ENCODE results near the gene TOLLIP.

TOLLIP gene

DNA sequence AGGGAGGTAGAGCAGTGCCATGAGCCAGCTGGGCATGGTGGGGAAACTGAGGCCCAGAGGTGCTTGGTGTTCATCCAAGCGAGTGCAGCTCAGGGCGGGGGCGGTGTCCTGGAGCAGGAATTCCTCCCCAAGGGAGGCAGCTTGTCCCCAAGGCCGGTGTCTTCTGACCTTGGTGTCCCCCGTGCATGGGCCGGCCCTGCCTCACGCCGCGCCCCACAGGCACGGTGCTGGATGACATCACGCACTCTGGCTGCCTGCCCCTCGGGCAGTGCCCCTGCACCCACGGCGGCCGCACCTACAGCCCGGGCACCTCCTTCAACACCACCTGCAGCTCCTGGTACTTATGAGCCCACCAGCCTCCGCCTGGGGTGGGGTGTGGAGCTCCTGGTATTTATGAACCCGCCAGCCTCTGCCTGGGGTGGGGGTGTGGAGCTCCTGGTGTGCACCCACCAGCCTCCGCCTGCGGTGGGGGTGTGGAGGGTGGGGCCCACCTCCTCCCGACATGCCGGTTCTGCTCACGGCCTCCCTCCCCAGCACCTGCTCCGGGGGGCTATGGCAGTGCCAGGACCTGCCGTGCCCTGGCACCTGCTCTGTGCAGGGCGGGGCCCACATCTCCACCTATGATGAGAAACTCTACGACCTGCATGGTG, 79.8 kb downstream of the TOLLIP start:
- TF ChIP-seq, protein P1, sequence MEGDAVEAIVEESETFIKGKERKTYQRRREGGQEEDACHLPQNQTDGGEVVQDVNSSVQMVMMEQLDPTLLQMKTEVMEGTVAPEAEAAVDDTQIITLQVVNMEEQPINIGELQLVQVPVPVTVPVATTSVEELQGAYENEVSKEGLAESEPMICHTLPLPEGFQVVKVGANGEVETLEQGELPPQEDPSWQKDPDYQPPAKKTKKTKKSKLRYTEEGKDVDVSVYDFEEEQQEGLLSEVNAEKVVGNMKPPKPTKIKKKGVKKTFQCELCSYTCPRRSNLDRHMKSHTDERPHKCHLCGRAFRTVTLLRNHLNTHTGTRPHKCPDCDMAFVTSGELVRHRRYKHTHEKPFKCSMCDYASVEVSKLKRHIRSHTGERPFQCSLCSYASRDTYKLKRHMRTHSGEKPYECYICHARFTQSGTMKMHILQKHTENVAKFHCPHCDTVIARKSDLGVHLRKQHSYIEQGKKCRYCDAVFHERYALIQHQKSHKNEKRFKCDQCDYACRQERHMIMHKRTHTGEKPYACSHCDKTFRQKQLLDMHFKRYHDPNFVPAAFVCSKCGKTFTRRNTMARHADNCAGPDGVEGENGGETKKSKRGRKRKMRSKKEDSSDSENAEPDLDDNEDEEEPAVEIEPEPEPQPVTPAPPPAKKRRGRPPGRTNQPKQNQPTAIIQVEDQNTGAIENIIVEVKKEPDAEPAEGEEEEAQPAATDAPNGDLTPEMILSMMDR (conservative IDR thresholded peaks at IDR 0.05; ENCODE audit: control insufficient read depth, insufficient read depth, low read depth, low read length): no peak
- H3K4me3 ChIP-seq (ENCODE audit: control insufficient read depth, low read depth, low read length): no peak overlapping the region
- DNase-seq (ENCODE audit: low read depth): no peak

DNA sequence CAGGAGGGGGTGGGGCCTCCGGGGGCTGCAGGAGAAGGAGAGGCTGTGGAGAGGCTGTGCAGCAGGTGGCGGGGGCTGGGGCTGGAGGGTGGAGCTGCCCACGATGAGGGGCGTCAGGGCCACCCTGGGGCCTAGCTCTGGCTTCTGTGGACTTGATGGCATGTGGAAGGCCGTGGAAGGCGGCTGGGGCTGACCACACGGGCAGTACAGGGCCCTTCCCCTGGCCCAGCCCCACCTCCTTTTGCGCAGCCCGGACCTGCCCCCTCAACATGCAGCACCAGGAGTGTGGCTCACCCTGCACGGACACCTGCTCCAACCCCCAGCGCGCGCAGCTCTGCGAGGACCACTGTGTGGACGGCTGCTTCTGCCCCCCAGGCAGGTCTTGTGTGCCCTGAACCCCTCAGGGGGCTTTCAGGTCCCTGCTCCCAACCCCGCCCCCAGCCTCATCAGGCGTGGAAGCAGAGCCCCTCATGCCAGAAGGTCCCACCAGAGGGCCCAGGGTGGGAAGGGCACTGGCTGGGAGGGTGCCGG, 80.4 kb downstream of the TOLLIP start:
- no peak for DNase-seq (ENCODE audit: low read depth)
- TF ChIP-seq, protein P1 (conservative IDR thresholded peaks at IDR 0.05; ENCODE audit: control insufficient read depth, insufficient read depth, low read depth, low read length): no peak

DNA sequence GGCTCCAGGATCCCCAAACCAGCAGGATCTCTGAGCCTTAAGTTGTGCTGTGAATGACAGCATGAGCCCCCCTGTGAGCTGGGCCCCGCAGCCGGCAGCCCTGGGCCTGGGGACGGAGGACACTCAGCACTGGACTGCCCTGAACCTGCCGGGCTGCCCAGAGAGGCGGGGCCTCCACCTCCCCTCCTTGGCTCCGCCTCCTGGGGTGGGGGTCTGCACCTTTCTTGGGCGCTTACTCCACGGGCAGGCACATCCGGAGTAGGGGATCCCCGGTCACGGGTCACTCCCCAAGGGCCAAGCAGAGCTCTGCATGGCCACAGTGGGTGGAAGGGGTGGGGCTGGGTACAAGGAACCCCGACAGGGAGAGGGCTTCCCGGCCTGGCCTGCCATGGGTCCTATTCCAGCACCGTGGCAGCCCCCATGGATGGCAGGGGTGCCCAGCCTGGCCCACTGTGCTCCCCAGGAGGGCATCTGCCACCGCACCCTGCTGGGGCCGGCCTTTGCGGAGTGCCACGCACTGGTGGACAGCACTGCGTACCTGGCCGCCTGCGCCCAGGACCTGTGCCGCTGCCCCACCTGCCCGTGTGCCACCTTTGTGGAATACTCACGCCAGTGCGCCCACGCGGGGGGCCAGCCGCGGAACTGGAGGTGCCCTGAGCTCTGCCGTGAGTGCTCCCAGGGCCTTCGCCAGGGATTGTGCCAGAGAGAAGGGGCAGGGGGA, 81.2 kb downstream of the TOLLIP start:
- DNase-seq (ENCODE audit: low read depth): no peak
- TF ChIP-seq, protein P1 (conservative IDR thresholded peaks at IDR 0.05; ENCODE audit: control insufficient read depth, insufficient read depth, low read depth, low read length): no peak
- no peak overlapping the region for H3K4me3 ChIP-seq (ENCODE audit: control insufficient read depth, low read depth, low read length)

More for the DNA sequence above, 80.4 kb downstream of the TOLLIP start:
- H3K4me3 ChIP-seq (ENCODE audit: control insufficient read depth, low read depth, low read length): no peak overlapping the region

DNA sequence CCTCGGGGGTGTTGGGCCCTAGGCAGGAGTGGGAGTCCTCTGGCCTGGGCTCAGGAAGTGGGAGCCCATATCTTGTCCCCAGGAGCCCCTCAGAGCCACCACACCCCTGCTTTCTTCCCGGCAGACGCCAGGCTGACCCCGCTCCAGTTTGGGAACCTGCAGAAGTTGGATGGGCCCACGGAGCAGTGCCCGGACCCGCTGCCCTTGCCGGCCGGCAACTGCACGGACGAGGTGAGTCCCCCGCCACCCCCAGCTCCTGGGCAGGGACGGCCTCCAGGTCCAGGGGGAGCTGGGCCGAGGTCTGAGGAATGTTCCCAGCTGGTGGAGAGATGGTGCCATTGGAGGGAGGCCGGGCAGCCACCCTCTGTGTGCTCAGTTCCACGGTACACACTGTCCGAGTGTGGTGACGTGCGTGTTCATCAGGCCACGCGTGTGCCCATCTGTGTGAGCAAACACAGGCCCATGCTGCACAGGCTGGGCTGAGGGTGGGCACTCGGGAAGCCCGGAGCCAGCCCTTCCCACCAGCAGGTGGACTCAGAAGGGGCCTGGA, 81.8 kb downstream of the TOLLIP start:
- TF ChIP-seq, protein P1 (conservative IDR thresholded peaks at IDR 0.05; ENCODE audit: control insufficient read depth, insufficient read depth, low read depth, low read length): no peak
- no peak for DNase-seq (ENCODE audit: low read depth)
- H3K4me3 ChIP-seq (ENCODE audit: control insufficient read depth, low read depth, low read length): no peak overlapping the region

DNA sequence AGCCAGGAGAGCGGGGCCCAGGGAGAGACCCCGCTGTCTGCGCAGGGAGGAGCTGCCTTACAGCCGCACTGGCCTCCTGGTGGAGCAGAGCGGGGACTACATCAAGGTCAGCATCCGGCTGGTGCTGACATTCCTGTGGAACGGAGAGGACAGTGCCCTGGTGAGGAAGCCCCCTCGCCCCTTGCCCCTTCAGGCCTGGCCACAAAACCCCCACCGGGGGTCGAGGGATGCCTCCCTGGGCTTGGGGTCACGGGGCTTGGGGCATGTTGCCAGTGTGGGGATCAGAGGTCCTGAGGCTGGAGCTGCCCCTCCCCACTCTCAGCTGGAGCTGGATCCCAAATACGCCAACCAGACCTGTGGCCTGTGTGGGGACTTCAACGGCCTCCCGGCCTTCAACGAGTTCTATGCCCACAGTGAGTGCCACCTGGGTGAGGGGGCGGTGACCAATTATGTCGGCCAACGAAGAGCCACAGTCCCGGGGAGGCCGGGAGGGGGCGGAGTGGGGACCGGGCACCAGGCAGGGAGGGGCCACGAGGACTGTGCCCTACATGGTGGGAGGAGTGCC, 82.4 kb downstream of the TOLLIP start:
- no peak for DNase-seq (ENCODE audit: low read depth)
- no peak overlapping the region for H3K4me3 ChIP-seq (ENCODE audit: control insufficient read depth, low read depth, low read length)

More for the DNA sequence above, 82.4 kb downstream of the TOLLIP start:
- TF ChIP-seq, protein P1 (conservative IDR thresholded peaks at IDR 0.05; ENCODE audit: control insufficient read depth, insufficient read depth, low read depth, low read length): no peak

Measured in fibroblast of mammary gland (primary cell).